WTC11 (cell line): ENCODE measurements around the gene BICRA. TPM values are rescaled to one million over a fixed set of nuclear protein-coding genes. Genes with fewer than 3 reads are reported as not detected.

Experiments
- ATAC-seq: fragments of 200-7000 bp; cut with Tn5 transposase; 2 replicates; pipeline ENCODE4 v1.10.0; 2021; ENCODE audit warnings: mild to moderate bottlenecking, moderate library complexity
- CTCF ChIA-PET: fragments of 300-600 bp; sonication (Branson Sonifier 250); formaldehyde crosslinking; loops from one replicate; lab custom pipeline; 2021; ENCODE audit warnings: antibody characterized with exemption; lab: Charles Lee
- POLR2A ChIA-PET: fragments of 350-600 bp; sonication (Branson Sonifier 250); formaldehyde crosslinking; loops from one replicate; lab custom pipeline; 2021; ENCODE audit warnings: antibody characterized with exemption; lab: Charles Lee
- DNase-seq: peaks from one replicate; pipeline ENCODE4 v3.0.0; 2021; ENCODE audit warnings: low spot score
- H3K27ac Mint-ChIP-seq: 2 replicates; pipeline ENCODE4 v1.8.0; 2021; ENCODE audit warnings: mixed read lengths
- H3K27me3 Mint-ChIP-seq: 2 replicates; pipeline ENCODE4 v1.8.0; 2021; ENCODE audit warnings: low read depth, mild to moderate bottlenecking, moderate library complexity, mixed read lengths
- H3K36me3 Mint-ChIP-seq: 2 replicates; pipeline ENCODE4 v1.8.0; 2021; ENCODE audit warnings: mixed read lengths
- H3K4me1 Mint-ChIP-seq: 2 replicates; pipeline ENCODE4 v1.8.0; 2022; ENCODE audit warnings: mixed read lengths
- H3K4me3 Mint-ChIP-seq: 2 replicates; pipeline ENCODE4 v1.8.0; 2021; ENCODE audit warnings: mild to moderate bottlenecking, moderate library complexity, mixed read lengths
- H3K9me3 Mint-ChIP-seq: 2 replicates; pipeline ENCODE4 v1.8.0; 2021; ENCODE audit warnings: mixed read lengths
- CREB1 ChIP-seq: sonication (generic); formaldehyde crosslinking; IDR thresholded peaks from 2 replicates; pipeline ENCODE4 v1.8.0; 2023; ENCODE audit warnings: mild to moderate bottlenecking, missing genetic modification reagents
- ESRRA ChIP-seq: sonication (generic); formaldehyde crosslinking; IDR thresholded peaks from 2 replicates; pipeline ENCODE4 v1.8.1; 2022; ENCODE audit warnings: mild to moderate bottlenecking, missing genetic modification reagents, borderline replicate concordance
- ETV6 ChIP-seq: sonication (generic); formaldehyde crosslinking; IDR thresholded peaks from 2 replicates; pipeline ENCODE4 v1.8.1; 2022; ENCODE audit warnings: mild to moderate bottlenecking, missing genetic modification reagents
- FOXK1 ChIP-seq: sonication (generic); formaldehyde crosslinking; IDR thresholded peaks from 2 replicates; pipeline ENCODE4 v1.8.0; 2022; ENCODE audit warnings: mild to moderate bottlenecking, moderate library complexity, missing genetic modification reagents
- FOXP1 ChIP-seq: sonication (generic); formaldehyde crosslinking; IDR thresholded peaks from 2 replicates; pipeline ENCODE4 v1.8.0; 2022; ENCODE audit warnings: missing genetic modification reagents, mild to moderate bottlenecking, moderate library complexity, borderline replicate concordance
- KAT7 ChIP-seq: sonication (generic); formaldehyde crosslinking; IDR thresholded peaks from 2 replicates; pipeline ENCODE4 v1.8.1; 2023; ENCODE audit warnings: missing genetic modification reagents, mild to moderate bottlenecking, borderline replicate concordance
- NFYB ChIP-seq: sonication (generic); formaldehyde crosslinking; conservative IDR thresholded peaks from 2 replicates; pipeline ENCODE4 v1.8.0; 2022; ENCODE audit warnings: low read depth, missing genetic modification reagents
- NR1H2 ChIP-seq: sonication (generic); formaldehyde crosslinking; IDR thresholded peaks from 2 replicates; pipeline ENCODE4 v1.9.0; 2021; ENCODE audit warnings: mild to moderate bottlenecking, moderate library complexity, missing genetic modification reagents
- OVOL2 ChIP-seq: fragments of 250-450 bp; sonication (Bioruptor Pico); IDR thresholded peaks from 2 replicates; pipeline ENCODE4 v1.9.0; 2021; ENCODE audit warnings: mild to moderate bottlenecking, borderline replicate concordance
- RORB ChIP-seq: fragments of 250-450 bp; sonication (Bioruptor Pico); IDR thresholded peaks from 2 replicates; pipeline ENCODE4 v1.9.0; 2021; ENCODE audit warnings: mild to moderate bottlenecking
- SP1 ChIP-seq: sonication (generic); formaldehyde crosslinking; conservative IDR thresholded peaks from 2 replicates; pipeline ENCODE4 v1.8.1; 2022; ENCODE audit warnings: missing genetic modification reagents
- TCF7 ChIP-seq: sonication (generic); formaldehyde crosslinking; IDR thresholded peaks from 2 replicates; pipeline ENCODE4 v1.8.0; 2022; ENCODE audit warnings: mild to moderate bottlenecking, low read depth, missing genetic modification reagents, moderate library complexity
- ZNF219 ChIP-seq: sonication (generic); formaldehyde crosslinking; IDR thresholded peaks from 2 replicates; pipeline ENCODE4 v1.8.0; 2023; ENCODE audit warnings: missing genetic modification reagents, mild to moderate bottlenecking, borderline replicate concordance
- ZNF671 ChIP-seq: fragments of 250-450 bp; sonication (Bioruptor Pico); IDR thresholded peaks from 2 replicates; pipeline ENCODE4 v1.8.0; 2021; ENCODE audit warnings: mild to moderate bottlenecking
- total RNA-seq: library from RNA; stranded (reverse); gene quantifications from 3 replicates; pipeline ENCODE4 v1.2.3, GENCODE V29; 2021
- TF ChIP-seq, protein P1 (sequence below): sonication (generic); formaldehyde crosslinking; IDR thresholded peaks from 2 replicates; pipeline ENCODE4 v1.8.0; 2022; ENCODE audit warnings: mild to moderate bottlenecking, missing genetic modification reagents
- TF ChIP-seq, protein P2 (sequence below): sonication (generic); formaldehyde crosslinking; conservative IDR thresholded peaks from 2 replicates; pipeline ENCODE4 v1.8.1; 2022; ENCODE audit warnings: mild to moderate bottlenecking, missing genetic modification reagents
- TF ChIP-seq, protein P3 (sequence below): sonication (generic); formaldehyde crosslinking; IDR thresholded peaks from 2 replicates; pipeline ENCODE4 v1.8.1; 2023; ENCODE audit warnings: mild to moderate bottlenecking, missing genetic modification reagents
- TF ChIP-seq, protein P4 (sequence below): sonication (generic); formaldehyde crosslinking; IDR thresholded peaks from 2 replicates; pipeline ENCODE4 v1.8.0; 2022; ENCODE audit warnings: missing genetic modification reagents
- TF ChIP-seq, protein P5 (sequence below): sonication (generic); formaldehyde crosslinking; conservative IDR thresholded peaks from 2 replicates; pipeline ENCODE4 v1.8.1; 2023; ENCODE audit warnings: mild to moderate bottlenecking, low read depth, missing genetic modification reagents, moderate library complexity
- TF ChIP-seq, protein P6 (sequence below): sonication (generic); formaldehyde crosslinking; IDR thresholded peaks from 2 replicates; pipeline ENCODE4 v1.8.0; 2023; ENCODE audit warnings: mild to moderate bottlenecking, missing genetic modification reagents

BICRA gene
- total RNA-seq, 1 experiment from 2014 or later = 30.3 TPM

DNA sequence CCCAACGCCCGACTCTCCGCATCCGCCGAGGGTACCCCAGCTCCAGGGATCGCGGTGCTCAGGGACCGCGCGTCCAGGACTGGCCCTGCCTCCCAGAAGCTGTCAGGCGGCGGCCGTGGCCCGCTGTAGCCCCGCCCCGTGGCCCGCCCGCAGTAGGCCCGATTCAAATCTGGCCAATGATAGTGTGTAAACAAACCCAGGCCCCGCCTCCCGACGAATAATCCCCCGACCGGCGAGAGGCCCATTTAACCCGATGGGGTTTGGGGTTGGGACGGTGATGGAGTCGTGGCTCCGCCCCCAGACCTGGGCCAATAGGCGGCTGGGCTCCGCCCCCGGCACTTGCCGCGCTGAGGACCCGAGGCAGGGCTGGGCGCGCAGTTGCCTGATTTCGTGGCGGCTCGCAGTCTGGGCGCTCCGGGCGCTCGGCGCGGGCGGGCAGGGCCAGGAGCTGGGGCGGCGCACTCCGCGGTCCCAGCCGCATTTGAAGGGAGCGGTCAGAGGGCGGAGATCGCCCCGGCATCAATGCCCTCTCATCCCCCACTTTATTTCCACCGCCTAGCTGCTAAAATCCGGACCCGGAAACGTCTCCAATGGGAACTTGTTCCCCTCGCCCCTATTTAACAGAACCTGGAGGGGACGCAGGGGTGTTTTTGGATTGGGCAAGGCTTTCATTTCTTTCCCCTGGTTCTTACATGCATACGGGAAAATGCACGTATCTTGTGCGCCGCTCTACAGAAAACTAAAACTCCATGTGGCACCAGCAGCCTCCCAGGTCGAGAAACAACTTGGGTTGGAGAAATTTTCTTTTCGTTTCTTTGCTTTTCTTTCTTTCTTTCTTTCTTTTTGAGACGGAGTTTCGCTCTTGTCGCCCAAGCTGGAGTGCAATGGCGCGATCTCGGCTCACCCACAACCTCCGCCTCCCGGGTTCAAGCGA, 8.4 kb upstream of the BICRA start (continued):
- TF ChIP-seq, protein P1, sequence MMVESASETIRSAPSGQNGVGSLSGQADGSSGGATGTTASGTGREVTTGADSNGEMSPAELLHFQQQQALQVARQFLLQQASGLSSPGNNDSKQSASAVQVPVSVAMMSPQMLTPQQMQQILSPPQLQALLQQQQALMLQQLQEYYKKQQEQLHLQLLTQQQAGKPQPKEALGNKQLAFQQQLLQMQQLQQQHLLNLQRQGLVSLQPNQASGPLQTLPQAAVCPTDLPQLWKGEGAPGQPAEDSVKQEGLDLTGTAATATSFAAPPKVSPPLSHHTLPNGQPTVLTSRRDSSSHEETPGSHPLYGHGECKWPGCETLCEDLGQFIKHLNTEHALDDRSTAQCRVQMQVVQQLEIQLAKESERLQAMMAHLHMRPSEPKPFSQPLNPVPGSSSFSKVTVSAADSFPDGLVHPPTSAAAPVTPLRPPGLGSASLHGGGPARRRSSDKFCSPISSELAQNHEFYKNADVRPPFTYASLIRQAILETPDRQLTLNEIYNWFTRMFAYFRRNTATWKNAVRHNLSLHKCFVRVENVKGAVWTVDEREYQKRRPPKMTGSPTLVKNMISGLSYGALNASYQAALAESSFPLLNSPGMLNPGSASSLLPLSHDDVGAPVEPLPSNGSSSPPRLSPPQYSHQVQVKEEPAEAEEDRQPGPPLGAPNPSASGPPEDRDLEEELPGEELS = peak; percentile 72; the same call in 1 of the 2 replicates
- TF ChIP-seq KAT7 (CRISPR knock-in tag) (no peak), OVOL2 (no peak), NFYB (CRISPR knock-in tag) (peak; percentile 41), ETV6 (CRISPR knock-in tag) (no peak), ZNF671 (CRISPR knock-in tag) (no peak), ZNF219 (no peak), TCF7 (no peak), ESRRA (no peak; the same call in 1 of the 2 replicates)
- TF ChIP-seq, protein P2, sequence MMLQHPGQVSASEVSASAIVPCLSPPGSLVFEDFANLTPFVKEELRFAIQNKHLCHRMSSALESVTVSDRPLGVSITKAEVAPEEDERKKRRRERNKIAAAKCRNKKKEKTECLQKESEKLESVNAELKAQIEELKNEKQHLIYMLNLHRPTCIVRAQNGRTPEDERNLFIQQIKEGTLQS (CRISPR knock-in tag) = no peak
- TF ChIP-seq, protein P3, sequence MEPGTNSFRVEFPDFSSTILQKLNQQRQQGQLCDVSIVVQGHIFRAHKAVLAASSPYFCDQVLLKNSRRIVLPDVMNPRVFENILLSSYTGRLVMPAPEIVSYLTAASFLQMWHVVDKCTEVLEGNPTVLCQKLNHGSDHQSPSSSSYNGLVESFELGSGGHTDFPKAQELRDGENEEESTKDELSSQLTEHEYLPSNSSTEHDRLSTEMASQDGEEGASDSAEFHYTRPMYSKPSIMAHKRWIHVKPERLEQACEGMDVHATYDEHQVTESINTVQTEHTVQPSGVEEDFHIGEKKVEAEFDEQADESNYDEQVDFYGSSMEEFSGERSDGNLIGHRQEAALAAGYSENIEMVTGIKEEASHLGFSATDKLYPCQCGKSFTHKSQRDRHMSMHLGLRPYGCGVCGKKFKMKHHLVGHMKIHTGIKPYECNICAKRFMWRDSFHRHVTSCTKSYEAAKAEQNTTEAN (CRISPR knock-in tag) = no peak; the same call in 1 of the 2 replicates
- TF ChIP-seq, protein P4, sequence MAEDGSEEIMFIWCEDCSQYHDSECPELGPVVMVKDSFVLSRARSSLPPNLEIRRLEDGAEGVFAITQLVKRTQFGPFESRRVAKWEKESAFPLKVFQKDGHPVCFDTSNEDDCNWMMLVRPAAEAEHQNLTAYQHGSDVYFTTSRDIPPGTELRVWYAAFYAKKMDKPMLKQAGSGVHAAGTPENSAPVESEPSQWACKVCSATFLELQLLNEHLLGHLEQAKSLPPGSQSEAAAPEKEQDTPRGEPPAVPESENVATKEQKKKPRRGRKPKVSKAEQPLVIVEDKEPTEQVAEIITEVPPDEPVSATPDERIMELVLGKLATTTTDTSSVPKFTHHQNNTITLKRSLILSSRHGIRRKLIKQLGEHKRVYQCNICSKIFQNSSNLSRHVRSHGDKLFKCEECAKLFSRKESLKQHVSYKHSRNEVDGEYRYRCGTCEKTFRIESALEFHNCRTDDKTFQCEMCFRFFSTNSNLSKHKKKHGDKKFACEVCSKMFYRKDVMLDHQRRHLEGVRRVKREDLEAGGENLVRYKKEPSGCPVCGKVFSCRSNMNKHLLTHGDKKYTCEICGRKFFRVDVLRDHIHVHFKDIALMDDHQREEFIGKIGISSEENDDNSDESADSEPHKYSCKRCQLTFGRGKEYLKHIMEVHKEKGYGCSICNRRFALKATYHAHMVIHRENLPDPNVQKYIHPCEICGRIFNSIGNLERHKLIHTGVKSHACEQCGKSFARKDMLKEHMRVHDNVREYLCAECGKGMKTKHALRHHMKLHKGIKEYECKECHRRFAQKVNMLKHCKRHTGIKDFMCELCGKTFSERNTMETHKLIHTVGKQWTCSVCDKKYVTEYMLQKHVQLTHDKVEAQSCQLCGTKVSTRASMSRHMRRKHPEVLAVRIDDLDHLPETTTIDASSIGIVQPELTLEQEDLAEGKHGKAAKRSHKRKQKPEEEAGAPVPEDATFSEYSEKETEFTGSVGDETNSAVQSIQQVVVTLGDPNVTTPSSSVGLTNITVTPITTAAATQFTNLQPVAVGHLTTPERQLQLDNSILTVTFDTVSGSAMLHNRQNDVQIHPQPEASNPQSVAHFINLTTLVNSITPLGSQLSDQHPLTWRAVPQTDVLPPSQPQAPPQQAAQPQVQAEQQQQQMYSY (CRISPR knock-in tag) = no peak
- TF ChIP-seq, protein P5, sequence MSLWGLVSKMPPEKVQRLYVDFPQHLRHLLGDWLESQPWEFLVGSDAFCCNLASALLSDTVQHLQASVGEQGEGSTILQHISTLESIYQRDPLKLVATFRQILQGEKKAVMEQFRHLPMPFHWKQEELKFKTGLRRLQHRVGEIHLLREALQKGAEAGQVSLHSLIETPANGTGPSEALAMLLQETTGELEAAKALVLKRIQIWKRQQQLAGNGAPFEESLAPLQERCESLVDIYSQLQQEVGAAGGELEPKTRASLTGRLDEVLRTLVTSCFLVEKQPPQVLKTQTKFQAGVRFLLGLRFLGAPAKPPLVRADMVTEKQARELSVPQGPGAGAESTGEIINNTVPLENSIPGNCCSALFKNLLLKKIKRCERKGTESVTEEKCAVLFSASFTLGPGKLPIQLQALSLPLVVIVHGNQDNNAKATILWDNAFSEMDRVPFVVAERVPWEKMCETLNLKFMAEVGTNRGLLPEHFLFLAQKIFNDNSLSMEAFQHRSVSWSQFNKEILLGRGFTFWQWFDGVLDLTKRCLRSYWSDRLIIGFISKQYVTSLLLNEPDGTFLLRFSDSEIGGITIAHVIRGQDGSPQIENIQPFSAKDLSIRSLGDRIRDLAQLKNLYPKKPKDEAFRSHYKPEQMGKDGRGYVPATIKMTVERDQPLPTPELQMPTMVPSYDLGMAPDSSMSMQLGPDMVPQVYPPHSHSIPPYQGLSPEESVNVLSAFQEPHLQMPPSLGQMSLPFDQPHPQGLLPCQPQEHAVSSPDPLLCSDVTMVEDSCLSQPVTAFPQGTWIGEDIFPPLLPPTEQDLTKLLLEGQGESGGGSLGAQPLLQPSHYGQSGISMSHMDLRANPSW (CRISPR knock-in tag) = no peak
- TF ChIP-seq, all 79 proteins: peak for 18

DNA sequence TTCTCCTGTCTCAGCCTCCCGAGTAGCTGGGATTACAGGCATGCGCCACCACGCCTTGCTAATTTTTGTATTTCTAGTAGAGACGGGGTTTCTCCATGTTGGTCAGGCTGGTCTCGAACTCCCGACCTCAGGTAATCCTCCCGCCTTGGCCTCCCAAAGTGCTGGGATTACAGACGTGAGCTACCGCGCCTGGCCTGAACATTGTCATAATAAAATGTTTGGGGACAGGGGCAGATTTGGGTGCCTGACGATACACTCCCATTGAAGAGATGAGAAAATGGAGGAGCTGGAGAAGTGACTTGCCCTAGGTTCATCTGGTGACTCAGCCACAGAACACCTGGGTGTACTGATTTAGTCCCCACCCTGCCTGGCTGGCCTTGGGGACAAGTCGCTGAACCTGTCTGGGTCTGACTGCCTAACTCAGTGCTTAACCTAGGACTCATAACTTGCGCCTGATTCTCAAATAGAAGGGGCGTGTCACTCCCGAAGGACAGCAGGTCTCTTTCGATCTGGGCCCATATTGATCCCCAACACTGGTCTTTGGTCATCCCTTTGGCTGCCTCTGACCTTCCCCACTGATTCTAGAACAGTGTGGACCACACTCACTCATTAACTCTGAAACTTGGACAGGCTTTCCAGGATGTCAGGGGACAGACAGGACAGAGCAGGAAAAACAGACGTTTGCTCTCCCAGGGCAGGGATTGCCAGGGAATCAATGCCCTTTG, 7.6 kb upstream of the BICRA start:
- ChIA-PET POLR2A (interaction anchor here (3.2 kb wide), 1 partner anchor 10 kb away, joined by 31 read pairs; no protein-coding TSS in a partner anchor), CTCF (interaction anchor here (0.7 to 2.8 kb wide), 6 partner anchors 12 to 173 kb away, joined by 3 to 14 read pairs (median 5); partner anchors contain the start of gene NAPA)
- Mint-ChIP-seq H3K36me3 (no peaks in the 10 kb centered on the region), H3K27ac (peak overlapping the region; percentile 85), H3K4me1 (peaks cover 27% of the 10 kb centered on the region), H3K4me3 (peak overlapping the region; percentile 86), H3K27me3 (no peaks in the 10 kb centered on the region), H3K9me3 (no peaks in the 10 kb centered on the region)
- DNase-seq = no peak
- ATAC-seq = no peak
- TF ChIP-seq FOXK1 (no peak), NR1H2 (CRISPR knock-in tag) (no peak), RORB (CRISPR knock-in tag) (no peak), FOXP1 (CRISPR knock-in tag) (no peak), CREB1 (CRISPR knock-in tag) (no peak), SP1 (CRISPR knock-in tag) (no peak)
- TF ChIP-seq, protein P6, sequence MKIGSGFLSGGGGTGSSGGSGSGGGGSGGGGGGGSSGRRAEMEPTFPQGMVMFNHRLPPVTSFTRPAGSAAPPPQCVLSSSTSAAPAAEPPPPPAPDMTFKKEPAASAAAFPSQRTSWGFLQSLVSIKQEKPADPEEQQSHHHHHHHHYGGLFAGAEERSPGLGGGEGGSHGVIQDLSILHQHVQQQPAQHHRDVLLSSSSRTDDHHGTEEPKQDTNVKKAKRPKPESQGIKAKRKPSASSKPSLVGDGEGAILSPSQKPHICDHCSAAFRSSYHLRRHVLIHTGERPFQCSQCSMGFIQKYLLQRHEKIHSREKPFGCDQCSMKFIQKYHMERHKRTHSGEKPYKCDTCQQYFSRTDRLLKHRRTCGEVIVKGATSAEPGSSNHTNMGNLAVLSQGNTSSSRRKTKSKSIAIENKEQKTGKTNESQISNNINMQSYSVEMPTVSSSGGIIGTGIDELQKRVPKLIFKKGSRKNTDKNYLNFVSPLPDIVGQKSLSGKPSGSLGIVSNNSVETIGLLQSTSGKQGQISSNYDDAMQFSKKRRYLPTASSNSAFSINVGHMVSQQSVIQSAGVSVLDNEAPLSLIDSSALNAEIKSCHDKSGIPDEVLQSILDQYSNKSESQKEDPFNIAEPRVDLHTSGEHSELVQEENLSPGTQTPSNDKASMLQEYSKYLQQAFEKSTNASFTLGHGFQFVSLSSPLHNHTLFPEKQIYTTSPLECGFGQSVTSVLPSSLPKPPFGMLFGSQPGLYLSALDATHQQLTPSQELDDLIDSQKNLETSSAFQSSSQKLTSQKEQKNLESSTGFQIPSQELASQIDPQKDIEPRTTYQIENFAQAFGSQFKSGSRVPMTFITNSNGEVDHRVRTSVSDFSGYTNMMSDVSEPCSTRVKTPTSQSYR (CRISPR knock-in tag) = no peak
